ENCODE data around the gene DCANP1. TPM values are rescaled to one million over a fixed set of nuclear protein-coding genes. Genes with fewer than 3 reads are reported as not detected.
"Not testable (repeated sequence)": the region's sequence is repeated elsewhere in the genome, so short reads cannot be mapped to it uniquely, and the experiment has no call there.

Gene DCANP1
- total RNA-seq = under 1 TPM; 0.09 to 0.43 TPM
- under 1 TPM; 0.14 to 0.51 TPM for polyA plus RNA-seq
- long read RNA-seq, donor 1, partial matches to known transcripts = 0 of 1 reads
- long read RNA-seq, donor 1, other reads (novel, unspliced or antisense) = 0 of 1 reads
- long read RNA-seq, donor 2 = 0 reads
- long read RNA-seq, donor 3, partial matches to known transcripts = 0 of 1 reads
- long read RNA-seq, donor 3, other reads (novel, unspliced or antisense) = 0 of 1 reads
- long read RNA-seq, donor 4 = 0 reads
- long read RNA-seq, donor 5 = 0 reads

DNA sequence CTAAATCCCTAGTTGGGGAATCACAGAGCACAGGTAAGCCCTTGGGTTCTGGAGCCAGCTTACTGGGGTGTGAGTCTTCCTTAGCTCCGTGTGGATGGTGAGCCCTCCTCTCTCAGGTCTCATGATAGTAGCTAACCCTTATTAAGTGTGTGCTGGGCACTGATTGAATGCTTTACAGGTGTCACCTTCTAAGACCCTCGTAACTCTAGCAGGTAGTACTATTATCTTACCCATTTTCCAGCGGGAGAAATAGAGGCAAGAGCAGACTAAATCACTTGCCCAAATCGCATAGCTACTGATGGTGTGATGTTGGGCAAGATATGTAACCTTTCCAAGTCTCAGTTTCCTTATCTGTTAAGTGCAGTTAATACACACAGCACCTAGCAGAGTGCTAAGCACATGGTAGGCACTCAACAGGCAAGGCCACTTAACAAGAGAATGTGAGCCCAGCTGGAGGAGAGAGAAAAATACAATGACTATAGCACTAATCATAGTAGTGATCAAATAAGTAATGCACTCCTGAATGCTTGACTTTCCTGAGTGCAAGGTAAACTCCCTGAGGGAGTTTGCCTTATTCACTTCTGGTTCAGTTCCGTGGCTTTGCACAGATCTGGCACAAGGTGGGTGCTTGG is at the start of gene DCANP1:
DCANP1 (minus strand) TSS at position 51 of the 632 bp plus-strand sequence. CDS start 240 bp downstream, outside the sequence.
- ATAC-seq (ENCODE audit: insufficient read depth, low FRiP score) = peak; percentile 71
- DNase-seq = peak in 1 of 3 donors; percentile 63
- Histone ChIP-seq H3K4me1 (ENCODE audit: control insufficient read depth in 5 of 5, insufficient read depth in 5 of 5, low read length in 5 of 5) (peaks cover 0 to 54% (median 36%) of the 10 kb centered on the region in 5 donors), H3K36me3 (ENCODE audit: control insufficient read depth in 4 of 4, insufficient read depth in 4 of 4, low read length in 4 of 4) (no peaks in the 10 kb centered on the region), H3K4me3 (no peak within 1 kb of the TSS), H3K27ac (ENCODE audit: low read depth in 1 of 2, low read length in 1 of 2) (no peak within 1 kb of the TSS), H3K9me3 (ENCODE audit: control insufficient read depth in 4 of 4, insufficient read depth in 3 of 4, low read length in 3 of 4) (no peaks in the 10 kb centered on the region), H3K9ac (ENCODE audit: insufficient read depth in 1 of 2, low read length in 2 of 2) (no peak within 1 kb of the TSS), H3K27me3 (ENCODE audit: control insufficient read depth in 3 of 3, insufficient read depth in 3 of 3, low read length in 2 of 3) (peaks cover 0 to 7% (median 0%) of the 10 kb centered on the region in 3 donors)
- no peak for TF ChIP-seq CTCF (IDR thresholded peaks at IDR 0.05; ENCODE audit: control extremely low read depth, extremely low read depth)
- 71 to 78% methylated on average over 5 of the region's 5 CpGs for WGBS, 2 donors

- not testable (repeated sequence) for DNase-seq; H3K27ac ChIP-seq (ENCODE audit: low read depth in 1 of 2, low read length in 1 of 2); H3K9ac ChIP-seq (ENCODE audit: insufficient read depth in 1 of 2, low read length in 2 of 2); H3K9me3 ChIP-seq (ENCODE audit: control insufficient read depth in 4 of 4, insufficient read depth in 3 of 4, low read length in 3 of 4); ATAC-seq (ENCODE audit: insufficient read depth, low FRiP score); H3K36me3 ChIP-seq (ENCODE audit: control insufficient read depth in 4 of 4, insufficient read depth in 4 of 4, low read length in 4 of 4); H3K4me1 ChIP-seq (ENCODE audit: control insufficient read depth in 5 of 5, insufficient read depth in 5 of 5, low read length in 5 of 5); H3K4me3 ChIP-seq
- peaks cover 0 to 38% (median 16%) of the 10 kb centered on the region in 3 donors for H3K27me3 ChIP-seq (ENCODE audit: control insufficient read depth in 3 of 3, insufficient read depth in 3 of 3, low read length in 2 of 3)
- 76 to 81% methylated on average over 4 of the region's 4 CpGs for WGBS, 2 donors
Measured at GRCh38 chr5:135495531-135495930, 48.4 kb upstream of the DCANP1 start.

- no peak overlapping the region for H3K9ac ChIP-seq (ENCODE audit: insufficient read depth in 1 of 2, low read length in 2 of 2)
- peaks cover 0 to 17% (median 4%) of the 10 kb centered on the region in 5 donors for H3K4me1 ChIP-seq (ENCODE audit: control insufficient read depth in 5 of 5, insufficient read depth in 5 of 5, low read length in 5 of 5)
- no peak for TF ChIP-seq CTCF (IDR thresholded peaks at IDR 0.05; ENCODE audit: control extremely low read depth, extremely low read depth)
- peaks cover 0 to 46% (median 29%) of the 10 kb centered on the region in 3 donors for H3K27me3 ChIP-seq (ENCODE audit: control insufficient read depth in 3 of 3, insufficient read depth in 3 of 3, low read length in 2 of 3)
- DNase-seq = no peak
- H3K9me3 ChIP-seq (ENCODE audit: control insufficient read depth in 4 of 4, insufficient read depth in 3 of 4, low read length in 3 of 4) = peaks cover 0 to 3% (median 0%) of the 10 kb centered on the region in 4 donors
- no peak overlapping the region for H3K4me3 ChIP-seq
- no peak for ATAC-seq (ENCODE audit: insufficient read depth, low FRiP score)
- H3K36me3 ChIP-seq (ENCODE audit: control insufficient read depth in 4 of 4, insufficient read depth in 4 of 4, low read length in 4 of 4) = no peaks in the 10 kb centered on the region
- 85 to 92% methylated on average over 5 of the region's 5 CpGs for WGBS, 2 donors
- no peak overlapping the region for H3K27ac ChIP-seq (ENCODE audit: low read depth in 1 of 2, low read length in 1 of 2)
Measured at GRCh38 chr5:135494196-135494595, 47.0 kb upstream of the DCANP1 start.

DNA sequence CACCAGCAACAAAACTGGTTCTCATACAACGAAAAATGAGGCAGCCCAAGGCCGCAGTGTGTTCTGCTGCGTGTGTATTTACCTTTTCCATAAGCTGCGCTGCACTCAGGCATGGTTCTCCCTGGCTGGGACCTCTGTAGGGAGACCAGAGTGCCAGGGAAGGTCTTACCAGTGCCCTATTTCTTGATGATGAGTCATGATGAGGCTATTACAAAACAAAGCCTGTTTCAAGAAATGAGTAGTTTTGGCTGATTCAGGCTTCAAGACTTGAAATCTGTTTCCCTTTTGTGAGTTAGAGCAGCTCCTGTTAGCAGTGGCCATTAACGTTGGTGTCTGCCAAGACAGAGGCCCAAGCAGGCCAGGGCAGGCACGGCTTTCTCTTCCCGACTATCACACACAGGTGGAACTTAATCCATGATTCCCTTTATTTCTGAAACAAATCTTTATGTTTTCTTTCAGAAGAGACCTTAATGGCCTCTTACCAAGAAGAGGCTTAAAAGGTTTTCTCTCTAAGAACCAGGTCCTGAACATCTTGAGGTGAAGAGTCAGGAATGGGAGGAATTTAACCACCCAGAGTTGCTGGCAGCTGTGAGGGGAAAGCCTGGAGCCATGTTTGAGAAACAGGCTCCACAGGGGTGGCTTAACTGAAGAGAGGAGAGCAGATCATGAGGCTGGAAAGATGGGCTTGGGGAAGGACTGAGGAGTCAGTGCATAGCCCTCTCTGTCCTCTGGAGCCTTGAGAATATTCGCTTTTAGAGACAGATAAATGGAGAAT is 46.4 kb upstream of the DCANP1 start:
- Histone ChIP-seq H3K36me3 (ENCODE audit: control insufficient read depth in 4 of 4, insufficient read depth in 4 of 4, low read length in 4 of 4) (no peaks in the 10 kb centered on the region), H3K27ac (ENCODE audit: low read depth in 1 of 2, low read length in 1 of 2) (no peak overlapping the region), H3K9me3 (ENCODE audit: control insufficient read depth in 4 of 4, insufficient read depth in 3 of 4, low read length in 3 of 4) (peaks cover 0 to 3% (median 0%) of the 10 kb centered on the region in 4 donors), H3K9ac (ENCODE audit: insufficient read depth in 1 of 2, low read length in 2 of 2) (no peak overlapping the region), H3K4me1 (ENCODE audit: control insufficient read depth in 5 of 5, insufficient read depth in 5 of 5, low read length in 5 of 5) (peaks cover 0 to 23% (median 4%) of the 10 kb centered on the region in 5 donors), H3K4me3 (no peak overlapping the region), H3K27me3 (ENCODE audit: control insufficient read depth in 3 of 3, insufficient read depth in 3 of 3, low read length in 2 of 3) (peaks cover 0 to 42% (median 31%) of the 10 kb centered on the region in 3 donors)
- 70% methylated on average over 8 of the region's 8 CpGs for WGBS, 2 donors
- ATAC-seq (ENCODE audit: insufficient read depth, low FRiP score) = peak; percentile 51
- TF ChIP-seq CTCF (IDR thresholded peaks at IDR 0.05; ENCODE audit: control extremely low read depth, extremely low read depth) = no peak
- peak in 2 of 3 donors; percentile 44 to 55 for DNase-seq

Measured in lung (tissue), 16 donors.